Loucy (cell line): ENCODE data around the gene NPPA.
A peak's percentile ranks its signal among the peaks of the same experiment; 100 is the strongest.

Source experiments
- H2AFZ ChIP-seq: fragments of 200-600 bp; sonication (generic); 2 replicates; pipeline ENCODE4 v1.6.0; 2016; ENCODE audit warnings: antibody characterized with exemption, mild to moderate bottlenecking, low read length, moderate library complexity
- H3F3A ChIP-seq: fragments of 200-600 bp; 2 replicates; pipeline ENCODE4 v1.6.0; 2016; ENCODE audit warnings: antibody characterized with exemption, low read depth, mild to moderate bottlenecking
- H3K27me3 ChIP-seq: fragments of 200-600 bp; sonication (generic); 2 replicates; pipeline ENCODE4 v1.6.1; 2014; ENCODE audit warnings: low read length, mild to moderate bottlenecking; ENCODE audit not compliant: insufficient read depth, poor library complexity, severe bottlenecking
- H3K36me3 ChIP-seq: fragments of 200-600 bp; sonication (generic); 2 replicates; pipeline ENCODE4 v1.6.1; 2016; ENCODE audit warnings: low read length; ENCODE audit not compliant: insufficient read depth
- H3K4me1 ChIP-seq: fragments of 200-600 bp; sonication (generic); 2 replicates; pipeline ENCODE4 v1.5.1; 2014; ENCODE audit warnings: low read length, mild to moderate bottlenecking; ENCODE audit not compliant: insufficient read depth, poor library complexity, severe bottlenecking
- H3K4me2 ChIP-seq: fragments of 200-600 bp; sonication (generic); 2 replicates; pipeline ENCODE4 v1.6.0; 2014; ENCODE audit warnings: antibody characterized with exemption, low read length, low read depth, mild to moderate bottlenecking; ENCODE audit not compliant: poor library complexity, severe bottlenecking
- H3K4me3 ChIP-seq: fragments of 200-600 bp; sonication (generic); 2 replicates; pipeline ENCODE4 v1.5.1; 2014; ENCODE audit warnings: low read length, mild to moderate bottlenecking, mixed read lengths; ENCODE audit not compliant: poor library complexity, severe bottlenecking
- H3K79me2 ChIP-seq: fragments of 200-600 bp; sonication (generic); 2 replicates; pipeline ENCODE4 v1.6.1; 2014; ENCODE audit warnings: low read length; ENCODE audit not compliant: insufficient read depth
- H3K9ac ChIP-seq: fragments of 200-600 bp; sonication (generic); 2 replicates; pipeline ENCODE4 v1.6.0; 2014; ENCODE audit warnings: mild to moderate bottlenecking, low read depth, low read length, moderate library complexity; ENCODE audit not compliant: poor library complexity, severe bottlenecking
- H3K9me2 ChIP-seq: fragments of 200-600 bp; sonication (generic); replicated peaks from 2 replicates; pipeline ENCODE4 v1.6.1; 2016; ENCODE audit warnings: low read depth, low read length, mixed read lengths
- H3K9me3 ChIP-seq: fragments of 200-600 bp; sonication (generic); 2 replicates; pipeline ENCODE4 v1.6.1; 2014; ENCODE audit warnings: mild to moderate bottlenecking, antibody characterized with exemption, low read length, low read depth; ENCODE audit not compliant: insufficient read depth
- H4K20me1 ChIP-seq: fragments of 200-600 bp; sonication (generic); 2 replicates; pipeline ENCODE4 v1.6.0; 2014; ENCODE audit warnings: antibody characterized with exemption, low read length, mild to moderate bottlenecking; ENCODE audit not compliant: insufficient read depth, poor library complexity, severe bottlenecking
- EZH2phosphoT487 ChIP-seq: fragments of 200-600 bp; IDR thresholded peaks from 2 replicates; pipeline ENCODE4 v1.6.1; 2018; ENCODE audit warnings: antibody characterized with exemption, mild to moderate bottlenecking, moderate library complexity, borderline replicate concordance
- TF ChIP-seq, protein P1 (sequence below): fragments of 200-600 bp; sonication (generic); conservative IDR thresholded peaks from 2 replicates; pipeline ENCODE4 v1.5.1; 2014; ENCODE audit warnings: mild to moderate bottlenecking, antibody characterized with exemption, low read length

The NPPA gene

DNA sequence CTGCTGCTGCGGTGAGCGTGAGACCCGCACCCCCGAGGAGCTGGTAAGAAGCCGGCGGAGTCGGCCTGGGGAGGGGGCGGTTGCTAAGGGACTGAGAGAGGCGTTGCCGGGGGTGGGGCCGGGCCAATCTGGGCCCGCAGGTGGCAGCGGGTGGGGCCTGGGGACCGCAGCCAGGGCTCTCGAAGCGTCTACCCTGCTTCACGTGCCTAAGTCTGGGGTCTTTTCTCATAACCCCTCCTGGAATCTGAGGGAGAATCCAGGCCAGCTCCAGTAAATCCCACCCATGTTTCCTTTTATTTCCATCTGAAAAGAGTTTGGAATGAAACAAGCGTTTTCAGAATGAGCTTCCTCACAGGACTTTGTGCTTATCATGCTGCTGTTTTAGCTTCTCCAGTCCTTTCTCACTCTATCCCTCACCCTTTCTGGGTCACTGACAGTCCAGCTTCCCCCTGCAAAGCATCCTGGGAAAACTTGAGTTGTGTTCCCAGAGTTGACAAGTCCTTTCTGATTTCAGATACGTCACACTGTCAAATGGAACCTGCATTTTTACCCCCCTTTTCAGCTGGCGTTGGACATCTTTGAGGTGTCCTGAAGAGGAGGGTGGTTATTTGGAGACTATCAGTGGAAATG, 41.2 kb downstream of the NPPA start:
- H3K9me2 ChIP-seq: no peaks in the 10 kb centered on the region
- H3K9me3 ChIP-seq: no peaks in the 10 kb centered on the region
- peaks cover 69% of the 10 kb centered on the region for H3K79me2 ChIP-seq
- no peaks in the 10 kb centered on the region for H3K27me3 ChIP-seq
- peaks cover 42% of the 10 kb centered on the region for H4K20me1 ChIP-seq
- H2AFZ ChIP-seq: peak overlapping the region; percentile 66
- H3K4me2 ChIP-seq: peak overlapping the region; percentile 95
- TF ChIP-seq, protein P1, sequence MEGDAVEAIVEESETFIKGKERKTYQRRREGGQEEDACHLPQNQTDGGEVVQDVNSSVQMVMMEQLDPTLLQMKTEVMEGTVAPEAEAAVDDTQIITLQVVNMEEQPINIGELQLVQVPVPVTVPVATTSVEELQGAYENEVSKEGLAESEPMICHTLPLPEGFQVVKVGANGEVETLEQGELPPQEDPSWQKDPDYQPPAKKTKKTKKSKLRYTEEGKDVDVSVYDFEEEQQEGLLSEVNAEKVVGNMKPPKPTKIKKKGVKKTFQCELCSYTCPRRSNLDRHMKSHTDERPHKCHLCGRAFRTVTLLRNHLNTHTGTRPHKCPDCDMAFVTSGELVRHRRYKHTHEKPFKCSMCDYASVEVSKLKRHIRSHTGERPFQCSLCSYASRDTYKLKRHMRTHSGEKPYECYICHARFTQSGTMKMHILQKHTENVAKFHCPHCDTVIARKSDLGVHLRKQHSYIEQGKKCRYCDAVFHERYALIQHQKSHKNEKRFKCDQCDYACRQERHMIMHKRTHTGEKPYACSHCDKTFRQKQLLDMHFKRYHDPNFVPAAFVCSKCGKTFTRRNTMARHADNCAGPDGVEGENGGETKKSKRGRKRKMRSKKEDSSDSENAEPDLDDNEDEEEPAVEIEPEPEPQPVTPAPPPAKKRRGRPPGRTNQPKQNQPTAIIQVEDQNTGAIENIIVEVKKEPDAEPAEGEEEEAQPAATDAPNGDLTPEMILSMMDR: no peak
- TF ChIP-seq EZH2phosphoT487: no peak
- H3K9ac ChIP-seq: peak overlapping the region; percentile 80
- H3K4me3 ChIP-seq: peak overlapping the region; percentile 89
- H3K4me1 ChIP-seq: peaks cover 73% of the 10 kb centered on the region
- H3K36me3 ChIP-seq: peaks cover 8% of the 10 kb centered on the region; the same call in 1 of the 2 replicates
- 0 out of 2 replicates have a peak, but pooled peaks cover 6% of the 10 kb centered on the region for H3F3A ChIP-seq

DNA sequence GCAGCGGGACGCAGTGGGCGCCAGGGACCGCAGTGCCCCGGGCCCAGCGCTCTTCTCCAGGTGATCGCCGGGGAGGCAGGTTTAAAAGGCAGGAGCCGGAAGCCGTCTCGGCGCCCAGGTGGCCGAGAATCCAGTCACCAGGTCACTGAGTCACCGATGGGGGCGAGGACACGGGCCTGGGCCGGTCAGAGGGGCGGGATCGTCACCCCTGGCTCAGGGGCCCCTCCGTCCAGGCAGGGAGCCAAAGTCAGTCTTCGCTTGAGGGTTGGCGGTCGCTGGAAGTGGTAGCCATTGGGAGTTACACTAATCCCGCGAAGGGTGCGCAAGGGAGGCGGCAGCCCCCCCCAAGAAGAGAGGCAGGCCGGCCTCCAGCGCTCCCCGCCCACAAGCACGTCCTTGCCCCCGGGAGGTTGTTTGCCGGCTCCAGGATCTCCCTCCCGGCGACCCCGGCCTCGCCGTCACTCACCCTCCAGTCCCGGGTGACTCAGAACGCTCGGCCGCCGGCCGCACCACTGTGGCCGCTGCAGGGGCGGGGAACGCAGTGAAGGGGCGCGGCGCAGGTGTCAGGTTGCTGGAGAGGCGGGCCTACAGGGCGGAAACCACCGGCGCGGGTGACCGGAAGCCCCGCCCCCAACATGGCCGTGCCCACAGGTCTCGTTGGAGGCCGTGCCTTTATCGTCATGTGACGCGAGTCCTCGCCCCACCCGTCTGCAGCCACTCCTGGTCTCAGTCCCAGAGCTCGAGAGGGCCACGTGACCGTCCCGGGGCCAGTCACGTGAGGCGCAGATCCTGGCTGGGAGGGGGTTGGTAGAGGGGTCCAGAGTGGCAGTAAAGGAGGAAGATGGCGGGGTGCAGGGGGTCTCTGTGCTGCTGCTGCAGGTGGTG, 41.9 kb downstream of the NPPA start, which contains the start of the genes CLCN6 and MTHFR:
CLCN6 (plus strand) TSS at position 770 of the 885 bp plus-strand sequence; CDS start at position 842, 72 bp downstream.
MTHFR (minus strand) TSS at position 543 of the 885 bp plus-strand sequence. CDS start 2,848 bp downstream, outside the sequence.
- peaks cover 8% of the 10 kb centered on the region; the same call in 1 of the 2 replicates for H3K36me3 ChIP-seq
- peaks cover 62% of the 10 kb centered on the region for H3K79me2 ChIP-seq

More for the DNA sequence above, 41.9 kb downstream of the NPPA start, which contains the start of the genes CLCN6 and MTHFR:
- 0 out of 2 replicates have a peak, but pooled peaks cover 6% of the 10 kb centered on the region for H3F3A ChIP-seq
- peak within 1 kb of the TSS; percentile 87 for H3K9ac ChIP-seq
- peak within 1 kb of the TSS; percentile 95 for H3K4me2 ChIP-seq
- H2AFZ ChIP-seq: peak within 1 kb of the TSS; percentile 71
- H3K4me3 ChIP-seq: peak within 1 kb of the TSS; percentile 89
- no peaks in the 10 kb centered on the region for H3K9me3 ChIP-seq
- H3K9me2 ChIP-seq: no peaks in the 10 kb centered on the region
- peaks cover 73% of the 10 kb centered on the region for H3K4me1 ChIP-seq
- H3K27me3 ChIP-seq: no peaks in the 10 kb centered on the region
- TF ChIP-seq EZH2phosphoT487: no peak
- TF ChIP-seq, protein P1: no peak
- peaks cover 40% of the 10 kb centered on the region for H4K20me1 ChIP-seq
